ENCODE measurements around the gene SNUPN.
"Not testable (repeated sequence)": the region's sequence is repeated elsewhere in the genome, so short reads cannot be mapped to it uniquely, and the experiment has no call there.

Gene SNUPN

DNA sequence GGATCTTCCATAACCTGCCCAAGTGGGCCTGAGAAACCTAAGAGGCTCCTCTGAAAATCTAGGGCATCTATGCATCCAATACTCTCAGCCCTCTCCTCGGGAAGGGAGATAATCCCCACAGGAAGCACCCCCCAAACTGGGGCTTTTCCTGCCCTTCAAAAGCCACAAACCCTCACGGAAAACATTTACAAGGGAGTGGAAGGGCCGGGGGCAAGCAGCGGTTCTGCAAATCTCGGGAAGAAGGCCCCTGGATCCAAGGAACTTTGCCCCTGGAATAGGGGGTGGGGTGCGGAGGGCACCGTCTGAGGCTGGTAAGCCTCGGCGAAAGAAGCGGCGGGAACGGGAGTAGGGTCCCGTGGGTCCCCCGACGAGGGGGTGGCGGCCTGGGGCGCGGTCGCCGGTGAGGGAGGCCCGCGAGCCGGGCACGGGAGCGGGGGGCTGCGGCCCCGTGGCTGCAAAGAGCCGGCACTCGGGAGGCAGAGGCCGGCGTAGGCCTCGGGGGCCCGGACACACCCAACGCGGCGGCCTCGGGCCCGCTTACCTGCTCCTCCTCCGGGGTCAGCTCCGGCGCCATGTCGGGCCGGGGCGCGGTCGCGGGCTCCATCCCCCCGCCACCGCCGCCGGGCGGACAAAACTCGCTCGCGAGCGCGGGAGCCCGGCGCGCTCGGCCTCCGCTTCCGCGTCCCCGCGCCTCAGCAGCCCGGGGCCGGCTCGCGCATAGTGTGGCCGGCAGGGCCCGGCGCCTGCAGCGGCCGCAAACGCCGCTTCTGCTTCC, 47.2 kb downstream of the SNUPN start:
- DNase-seq = peak; percentile 4

DNA sequence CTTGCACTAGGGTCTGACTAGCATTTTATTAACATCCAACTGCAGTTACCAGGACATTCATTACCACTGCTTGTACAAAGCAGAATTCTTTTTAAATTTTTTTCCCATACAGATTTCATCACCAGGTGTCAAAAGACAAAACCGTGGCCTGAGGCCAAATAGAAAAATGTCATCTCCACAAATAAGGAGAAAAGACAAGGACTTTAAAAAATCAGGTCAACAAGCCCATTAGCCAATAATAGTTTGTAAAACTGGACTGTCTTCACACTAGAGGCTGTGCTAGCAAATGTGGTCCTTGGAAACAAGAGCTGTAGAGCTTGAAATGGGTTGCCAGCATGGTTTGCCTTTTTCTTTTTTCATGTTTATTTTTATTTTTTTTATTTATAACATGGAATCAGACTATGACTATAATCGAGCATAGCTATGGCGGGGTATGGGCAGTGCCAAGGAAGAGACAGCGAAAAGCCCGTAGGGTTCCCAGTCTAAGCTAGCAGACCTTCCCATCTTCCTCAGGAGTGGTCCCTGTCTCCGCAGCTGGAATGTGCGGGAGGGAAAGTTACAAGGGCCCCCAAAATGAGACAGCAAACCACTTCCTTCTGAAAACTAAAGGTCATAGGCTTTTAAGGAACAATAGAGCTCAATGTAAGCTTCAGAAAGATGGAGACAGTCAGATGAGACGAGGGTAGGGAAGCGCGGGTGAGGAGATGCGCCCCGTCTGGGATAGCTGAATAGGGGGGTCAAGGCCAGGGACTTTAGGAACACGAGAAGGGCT, 47.9 kb downstream of the SNUPN start:
- no peak for DNase-seq

DNA sequence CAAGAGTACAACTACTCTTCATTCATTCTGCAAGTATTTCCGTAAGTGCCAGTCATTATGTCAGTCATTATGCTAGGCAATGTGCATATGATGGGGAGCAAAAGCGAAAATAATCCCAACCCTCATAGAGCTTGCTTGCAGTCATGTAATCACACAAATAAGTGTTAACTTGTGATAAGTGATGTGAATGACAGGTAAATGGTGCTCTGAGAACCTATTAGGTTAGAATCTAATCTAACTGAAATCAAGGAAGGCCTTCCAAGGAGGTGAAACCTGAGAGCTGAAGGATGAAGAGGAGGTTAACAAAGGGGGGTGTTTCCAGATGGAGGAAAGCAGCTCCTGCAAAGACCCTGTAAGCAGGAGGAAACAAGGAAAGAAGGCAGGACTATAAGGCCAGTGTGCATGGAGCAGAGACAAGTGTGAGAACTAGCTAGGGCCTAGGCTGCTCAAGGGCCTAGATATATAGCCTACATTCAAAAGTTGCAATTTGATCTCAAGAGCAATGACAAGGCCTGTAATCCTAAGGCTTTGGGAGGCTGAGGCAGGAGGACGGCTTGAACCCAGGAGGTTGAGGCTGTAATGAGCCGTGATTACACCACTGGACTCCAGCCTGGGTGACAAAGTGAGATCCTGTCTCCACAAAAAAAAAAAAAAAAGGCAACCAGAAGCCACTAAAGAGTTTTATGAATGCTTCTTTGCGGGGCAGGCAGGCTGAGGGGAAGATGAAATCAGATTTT, 51.7 kb downstream of the SNUPN start:
- DNase-seq = no peak

- no peak for DNase-seq
These were observed 55.2 kb downstream of the SNUPN start for GRCh38 chr15:75570126-75570845.

DNA sequence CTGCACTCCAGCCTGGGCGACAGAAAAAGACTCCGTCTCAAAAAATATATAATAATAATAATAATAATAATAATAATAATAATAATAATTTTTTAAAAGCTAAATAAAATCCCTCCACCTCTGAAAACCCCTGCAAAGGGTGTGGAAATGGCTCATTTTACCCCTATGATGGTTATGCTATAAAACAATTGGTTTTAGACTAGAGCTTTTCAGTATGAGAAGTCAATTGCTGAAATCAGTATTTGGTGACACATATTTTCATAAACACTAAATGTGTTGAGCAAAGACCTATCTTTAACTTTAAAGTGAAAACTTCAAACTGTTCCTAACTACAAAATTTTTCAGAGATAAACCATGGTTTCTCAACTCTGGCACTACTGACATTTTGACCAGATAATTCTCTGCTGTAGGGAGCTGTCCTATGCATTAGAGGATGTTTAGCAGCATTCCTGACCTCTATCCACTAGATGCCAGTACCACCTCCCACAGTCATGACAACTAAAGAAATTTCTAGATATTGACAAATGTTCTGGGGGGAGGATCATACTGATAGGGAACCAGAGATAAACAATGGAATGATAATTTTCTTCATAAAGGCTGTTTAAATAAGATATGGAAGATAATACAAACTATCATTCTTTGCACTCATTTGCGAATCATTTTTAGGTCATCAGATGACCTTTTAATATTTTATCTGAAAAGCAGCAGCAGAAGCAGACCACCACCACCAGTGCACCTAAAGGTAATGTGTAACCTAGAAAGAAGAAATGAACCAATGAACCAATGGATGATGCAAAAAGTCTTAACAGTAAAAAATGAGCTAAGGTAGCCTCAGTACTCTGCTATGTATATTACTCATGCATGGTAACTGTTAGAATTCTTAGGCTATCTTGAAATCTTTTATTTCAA, 60.2 kb downstream of the SNUPN start:
- DNase-seq = no peak

- DNase-seq = no peak
These were observed 63.6 kb downstream of the SNUPN start for GRCh38 chr15:75561888-75562287.

GRCh38 chr15:75559360-75559759, 66.2 kb downstream of the SNUPN start:
- not testable (repeated sequence) for DNase-seq

- not testable (repeated sequence) for DNase-seq
These were observed 66.6 kb downstream of the SNUPN start for GRCh38 chr15:75558955-75559354.

GRCh38 chr15:75554717-75555116, 70.8 kb downstream of the SNUPN start:
- DNase-seq = no peak

GRCh38 chr15:75553659-75554058, 71.9 kb downstream of the SNUPN start:
- no peak for DNase-seq

DNA sequence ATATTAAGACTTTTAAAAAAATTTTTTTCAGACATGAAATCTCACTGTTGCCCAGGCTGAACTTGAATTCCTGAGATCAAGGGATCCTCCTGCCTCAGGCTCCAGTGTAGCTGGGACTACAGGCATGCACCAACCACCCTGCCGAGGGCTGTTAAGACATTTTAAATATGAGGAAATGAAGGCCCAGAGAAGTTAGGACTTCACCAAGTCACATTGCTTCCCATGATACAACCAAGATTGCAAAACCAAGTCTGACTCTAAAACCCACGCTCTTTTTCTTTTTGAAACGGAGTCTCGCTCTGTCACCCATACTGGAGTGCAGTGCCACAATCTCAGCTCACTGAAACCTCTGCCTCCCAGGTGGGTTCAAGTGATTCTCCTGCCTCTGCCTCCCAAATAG, 74.4 kb downstream of the SNUPN start:
- DNase-seq = no peak

Measured in effector CD4-positive, alpha-beta T cell (primary cell).